HG02943 (cell line): ENCODE data around the gene TMEM94.
"Not testable (repeated sequence)": the region's sequence is repeated elsewhere in the genome, so short reads cannot be mapped to it uniquely, and the experiment has no call there.

Experiments used
- ATAC-seq: cut with Tn5 transposase; IDR thresholded peaks from one replicate; pipeline ENCODE4 v1.9.1; 2021; ENCODE audit warnings: mild to moderate bottlenecking, low read depth, moderate library complexity; ENCODE audit not compliant: unreplicated experiment

Gene TMEM94

GRCh38 chr17:75445296-75445695 is 11.1 kb upstream of the TMEM94 start:
- no peak for ATAC-seq

GRCh38 chr17:75445896-75446295 is 10.5 kb upstream of the TMEM94 start:
- ATAC-seq, result not testable (repeated sequence)

DNA sequence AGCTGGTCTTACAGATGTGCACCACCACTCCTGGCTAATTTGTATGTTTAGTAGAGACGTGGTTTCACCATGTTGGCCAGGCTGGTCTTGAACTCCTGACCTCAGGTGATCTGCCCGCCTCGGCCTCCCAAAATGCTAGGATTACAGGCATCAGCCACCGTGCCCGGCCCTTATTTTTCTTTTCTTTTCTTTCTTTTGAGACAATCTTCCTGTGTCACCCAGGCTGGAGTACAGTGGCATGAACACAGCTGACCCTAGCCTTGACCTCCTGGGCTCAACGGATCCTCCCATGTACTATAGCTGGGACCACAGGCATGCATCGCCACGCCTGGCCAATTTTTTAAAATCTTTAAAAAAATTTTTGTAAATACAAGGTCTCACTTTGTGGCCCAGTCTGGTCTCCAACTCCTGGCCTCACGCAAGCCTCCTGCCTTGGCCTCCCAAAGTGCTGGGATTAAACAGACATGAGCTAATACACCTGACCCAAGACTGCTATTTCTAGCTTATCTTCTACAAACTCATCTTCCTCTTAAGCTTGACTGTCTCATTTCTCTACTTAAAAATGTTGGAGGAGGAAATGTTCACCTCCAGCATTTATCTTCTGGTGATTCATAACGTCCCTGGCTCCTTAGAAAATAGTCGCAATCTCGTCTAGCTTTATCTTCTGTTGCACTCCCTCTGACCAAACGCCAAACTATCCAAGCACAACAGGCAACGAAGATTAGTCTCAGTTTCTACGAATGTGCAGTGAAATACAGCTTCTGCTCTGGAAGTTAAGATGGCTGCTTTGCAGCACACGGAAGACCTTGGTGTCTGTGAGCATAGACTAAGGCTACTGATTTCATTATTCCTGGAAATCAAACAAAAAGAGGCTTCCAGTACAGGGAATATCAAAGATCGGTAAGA is 8.2 kb upstream of the TMEM94 start:
- no peak for ATAC-seq

- ATAC-seq, result no peak
Observed at GRCh38 chr17:75450270-75450669, 6.2 kb upstream of the TMEM94 start.

- no peak for ATAC-seq
Observed at GRCh38 chr17:75454193-75454592, 2.2 kb upstream of the TMEM94 start.

- not testable (repeated sequence) for ATAC-seq
Observed at GRCh38 chr17:75454672-75455071, 1.8 kb upstream of the TMEM94 start.

- no peak for ATAC-seq
Observed at GRCh38 chr17:75456039-75456416, 407 bp upstream of the TMEM94 start.

DNA sequence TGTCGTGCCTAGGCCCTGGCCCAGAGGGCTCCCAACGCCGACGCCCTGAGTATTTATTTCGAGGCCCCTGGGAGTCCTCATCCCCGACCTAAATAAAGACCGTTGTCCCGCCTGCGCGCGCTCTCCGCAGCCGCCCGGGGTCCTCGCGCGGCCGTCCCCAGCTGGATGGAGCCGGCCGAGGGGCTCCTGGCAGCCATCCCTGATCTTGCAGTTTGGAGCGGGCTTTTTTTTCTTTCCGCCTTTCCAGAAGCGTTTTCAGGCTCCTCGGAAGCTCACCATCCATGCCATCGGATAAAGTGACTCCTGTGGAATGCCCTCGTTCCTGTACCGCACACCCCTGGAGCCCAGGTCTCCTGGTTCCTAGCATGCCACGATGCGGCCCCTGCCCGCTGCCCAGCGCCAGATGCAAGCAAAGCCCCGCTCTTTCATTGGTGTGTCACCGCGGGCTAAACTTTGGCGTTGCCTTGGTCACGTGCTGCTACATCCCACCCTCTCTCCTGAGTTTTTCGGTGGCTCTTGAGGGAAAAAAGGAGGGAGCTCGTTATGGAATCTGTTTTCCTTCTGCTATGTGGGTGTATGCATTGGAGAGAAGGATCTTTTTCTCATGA is 716 bp downstream of the TMEM94 start:
- no peak for ATAC-seq

DNA sequence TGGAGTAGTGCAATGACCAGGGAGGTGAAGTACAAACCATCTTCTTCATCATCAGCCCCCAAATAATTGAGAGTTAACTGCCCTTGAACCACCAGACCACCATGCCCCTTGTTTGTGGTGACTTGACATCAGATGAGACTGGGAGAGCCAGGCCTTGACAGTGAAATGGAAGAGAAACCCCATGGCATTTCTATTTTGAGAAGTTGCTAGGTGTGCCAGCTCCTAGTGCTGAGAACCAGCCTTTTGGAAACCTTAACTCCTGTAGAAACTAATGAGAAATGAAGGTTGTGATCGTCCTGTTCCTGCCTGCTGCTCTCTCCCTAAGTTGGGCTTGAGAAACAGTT is 2.8 kb downstream of the TMEM94 start:
- ATAC-seq, result no peak

- no peak for ATAC-seq
Observed at GRCh38 chr17:75459590-75460267, 3.3 kb downstream of the TMEM94 start.

- ATAC-seq, result no peak
Observed at GRCh38 chr17:75460295-75460694, 3.9 kb downstream of the TMEM94 start.

DNA sequence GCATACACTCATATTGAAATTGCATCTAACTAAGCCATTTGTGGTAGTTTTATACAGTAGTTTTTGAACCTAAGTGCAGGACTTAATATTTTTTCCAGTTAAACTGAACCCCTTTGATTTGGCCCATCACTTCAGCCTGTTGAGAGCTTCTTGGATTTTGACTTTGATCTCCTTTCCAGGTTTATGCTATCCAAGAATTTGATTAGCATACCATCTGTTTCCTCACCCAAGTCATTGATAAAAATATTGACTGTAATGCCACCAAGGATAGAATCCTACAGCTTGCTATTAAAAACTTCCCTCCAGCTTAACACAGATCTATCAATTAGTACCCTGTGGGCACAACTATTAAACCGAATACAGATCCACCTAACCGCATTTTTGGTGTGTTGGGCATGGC is 7.2 kb downstream of the TMEM94 start:
- ATAC-seq, result no peak

DNA sequence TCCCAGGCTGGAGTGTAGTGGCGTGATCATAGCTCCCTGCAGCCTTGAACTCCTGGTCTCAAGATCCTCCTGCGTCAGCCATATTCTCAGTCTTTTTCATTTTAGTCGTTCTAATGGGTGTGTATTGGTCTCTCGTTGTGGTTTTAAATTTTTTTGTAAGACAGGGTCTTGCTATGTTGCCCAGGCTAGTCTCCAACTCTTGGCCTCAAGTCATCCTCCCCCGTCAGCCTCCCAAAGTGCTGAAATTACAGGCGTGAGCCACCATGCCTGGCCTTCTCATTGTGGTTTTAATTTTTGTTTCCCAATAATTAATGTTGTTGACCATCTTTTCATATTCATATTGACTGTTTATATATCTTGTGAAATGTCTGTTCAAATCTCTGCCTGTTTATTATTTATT is 8.6 kb downstream of the TMEM94 start:
- ATAC-seq, result no peak

DNA sequence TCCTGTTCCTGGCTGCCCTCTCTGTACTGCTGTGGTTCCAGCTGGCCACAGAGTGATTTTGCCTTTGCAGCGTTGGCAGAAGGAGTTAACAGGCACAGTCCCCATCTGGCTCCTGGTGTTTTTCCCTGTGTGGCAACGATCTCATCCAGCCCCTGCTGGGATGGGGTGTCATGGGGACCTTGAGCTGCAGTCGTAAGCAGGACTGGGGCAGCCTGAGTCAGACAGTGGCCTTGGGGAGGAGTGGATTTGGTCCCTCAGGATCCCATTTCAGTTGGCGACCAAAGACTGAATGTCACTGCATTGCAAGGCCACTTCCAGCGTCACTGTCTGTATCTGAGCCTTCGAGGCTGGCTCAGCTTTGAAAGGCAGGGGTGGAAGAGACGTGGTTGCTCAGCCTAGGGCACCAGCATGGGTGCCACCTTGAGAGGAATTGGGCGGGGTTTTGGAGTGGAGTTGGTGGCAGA is 11.9 kb downstream of the TMEM94 start:
- no peak for ATAC-seq

GRCh38 chr17:75468779-75469373 is 12.4 kb downstream of the TMEM94 start:
- no peak for ATAC-seq

DNA sequence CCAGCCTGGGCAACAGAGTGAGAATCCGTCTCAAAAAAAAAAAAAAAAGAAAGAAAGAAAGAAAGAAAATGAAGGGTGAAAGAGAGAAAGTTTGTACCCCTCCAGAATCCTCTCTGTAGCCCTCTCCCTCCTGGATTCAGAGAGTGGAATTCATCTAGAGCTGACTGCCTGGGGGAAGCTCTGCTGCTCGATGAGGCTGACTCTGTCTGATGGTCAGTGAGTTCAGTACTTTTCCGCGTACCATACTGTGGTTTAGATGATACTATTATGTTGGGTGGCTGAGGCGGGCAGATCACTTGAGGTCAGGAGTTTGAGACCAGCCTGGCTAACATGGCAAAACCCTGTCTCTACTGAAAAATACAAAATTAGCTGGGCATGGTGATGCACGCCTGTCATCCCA is 14.8 kb downstream of the TMEM94 start:
- ATAC-seq, result no peak

GRCh38 chr17:75472119-75472518 is 15.7 kb downstream of the TMEM94 start:
- ATAC-seq, result no peak

DNA sequence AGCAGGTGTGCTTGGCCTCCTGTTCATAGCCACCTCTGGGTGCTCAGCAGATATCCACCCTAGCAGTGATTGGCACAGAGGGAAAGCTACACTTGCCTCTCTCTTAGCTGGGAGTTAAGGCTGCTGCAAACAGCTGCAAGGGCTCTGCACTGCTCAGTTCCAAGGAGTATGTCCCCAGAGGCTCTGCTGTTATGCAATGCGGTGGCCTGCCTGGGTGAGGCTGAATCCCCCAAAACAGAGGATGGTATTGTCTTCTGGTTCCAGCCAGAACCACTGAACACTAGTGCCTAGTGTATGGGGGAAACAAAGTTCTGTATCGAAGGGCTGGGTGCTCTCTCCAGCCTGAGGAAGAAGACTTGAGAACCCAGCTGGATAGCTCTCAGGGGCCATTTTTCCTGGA is 16.8 kb downstream of the TMEM94 start:
- no peak for ATAC-seq

GRCh38 chr17:75474736-75475135 is 18.3 kb downstream of the TMEM94 start:
- ATAC-seq, result no peak

- ATAC-seq, result no peak
Observed at GRCh38 chr17:75475144-75475835, 18.9 kb downstream of the TMEM94 start.

DNA sequence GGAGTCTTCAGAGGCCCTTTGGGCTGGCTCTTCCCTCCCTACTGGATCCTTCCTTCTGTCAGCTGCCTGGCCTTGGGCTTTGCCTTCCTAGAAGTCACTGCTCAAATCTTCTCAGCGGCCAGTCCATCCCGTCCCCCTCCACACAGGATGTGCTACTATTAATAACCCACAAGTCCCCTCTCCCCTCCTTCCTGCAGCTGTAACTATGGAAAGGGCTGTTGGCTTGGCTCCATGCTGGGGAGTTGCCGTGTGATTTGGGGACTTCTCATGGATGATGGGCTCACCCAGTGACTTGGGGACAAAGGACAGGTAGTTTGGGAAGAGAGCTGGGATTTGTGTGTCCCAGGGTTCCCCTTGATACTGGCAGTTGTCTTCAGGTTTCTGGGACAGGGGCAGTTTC is 19.4 kb downstream of the TMEM94 start:
- no peak for ATAC-seq
